NT2/D1 (cell line): ENCODE data around the gene MATK.
"Not testable (repeated sequence)": the region's sequence is repeated elsewhere in the genome, so short reads cannot be mapped to it uniquely, and the experiment has no call there.

Source experiments
- SUZ12 ChIP-seq: IDR thresholded peaks from 2 replicates; pipeline ENCODE4 v1.6.1; 2011; ENCODE audit not compliant: insufficient read length, insufficient read depth; ENCODE audit errors: extremely low read depth
- YY1 ChIP-seq: IDR thresholded peaks from 2 replicates; pipeline ENCODE4 v1.6.1; 2011; ENCODE audit not compliant: insufficient read length, insufficient read depth
- ZNF274 ChIP-seq: IDR thresholded peaks from 2 replicates; pipeline ENCODE4 v1.6.1; 2011; ENCODE audit warnings: mild to moderate bottlenecking, low read depth, low read length

GRCh38 chr19:3765757-3766156, 20.4 kb downstream of the MATK start:
- not testable (repeated sequence) for TF ChIP-seq ZNF274, SUZ12, YY1
